HK-2 (cell line): ENCODE measurements around the gene ELP4.
"Not testable (repeated sequence)": the region's sequence is repeated elsewhere in the genome, so short reads cannot be mapped to it uniquely, and the experiment has no call there.

Source experiments
- DNase-seq: peaks from one replicate; pipeline ENCODE4 v3.0.0-alpha.2; 2018; ENCODE audit not compliant: unreplicated experiment

ELP4 gene

GRCh38 chr11:31555938-31556337, 46.4 kb downstream of the ELP4 start:
- no peak for DNase-seq

DNA sequence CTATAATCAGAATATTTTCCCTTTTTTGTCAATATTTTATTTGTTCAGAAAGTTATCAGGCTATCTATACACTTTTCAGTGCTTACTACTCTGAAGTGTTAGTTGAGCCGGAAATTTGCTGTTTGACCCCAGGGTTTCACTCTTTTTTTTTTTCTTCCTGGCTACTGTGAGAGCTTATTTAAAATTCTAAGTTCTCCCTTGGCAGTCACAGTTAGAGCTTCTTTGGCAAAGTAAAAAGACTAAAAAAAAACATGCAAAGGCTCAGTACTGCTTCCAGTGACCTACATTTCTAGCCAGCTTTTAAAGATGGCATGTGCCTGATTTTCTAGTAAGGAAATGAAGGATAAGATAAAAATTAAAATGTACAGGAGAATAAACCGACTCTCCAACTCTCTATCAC, 48.4 kb downstream of the ELP4 start:
- DNase-seq, result no peak

GRCh38 chr11:31560842-31561476, 51.4 kb downstream of the ELP4 start:
- no peak for DNase-seq

- not testable (repeated sequence) for DNase-seq
Observed at GRCh38 chr11:31564517-31564916, 55.0 kb downstream of the ELP4 start.

DNA sequence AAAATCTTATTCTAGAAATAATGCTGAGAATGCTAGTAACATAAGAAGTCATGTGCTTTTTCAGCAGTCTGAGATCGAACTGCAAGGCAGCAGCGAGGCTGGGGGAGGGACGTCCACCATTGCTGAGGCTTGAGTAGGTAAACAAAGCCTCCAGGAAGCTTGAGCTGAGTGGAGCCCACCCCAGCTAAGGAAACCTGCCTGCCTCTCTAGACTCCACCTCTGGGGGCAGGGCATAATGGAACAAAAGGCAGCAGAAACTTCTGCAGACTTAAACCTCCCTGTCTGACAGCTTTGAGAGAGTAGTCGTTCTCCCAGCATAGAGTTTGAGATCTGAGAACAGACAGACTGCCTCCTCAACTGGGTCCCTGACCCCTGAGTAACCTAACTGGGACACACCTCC, 64.6 kb downstream of the ELP4 start:
- DNase-seq, result not testable (repeated sequence)

DNA sequence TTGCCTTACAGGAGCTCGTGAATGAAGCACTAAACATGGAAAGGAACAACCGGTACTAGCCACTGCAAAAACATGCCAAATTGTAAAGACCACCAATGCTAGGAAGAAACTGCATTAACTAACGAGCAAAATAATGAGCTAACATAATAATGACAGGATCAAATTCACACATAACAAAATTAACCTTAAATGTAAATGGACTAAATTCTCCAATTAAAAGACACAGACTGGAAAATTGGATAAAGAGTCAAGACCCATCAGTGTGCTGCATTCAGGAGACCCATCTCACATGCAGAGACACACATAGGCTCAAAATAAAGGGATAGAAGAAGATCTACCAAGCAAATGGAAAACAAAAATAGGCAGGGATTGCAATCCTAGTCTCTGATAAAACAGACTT, 66.2 kb downstream of the ELP4 start:
- DNase-seq, result not testable (repeated sequence)

DNA sequence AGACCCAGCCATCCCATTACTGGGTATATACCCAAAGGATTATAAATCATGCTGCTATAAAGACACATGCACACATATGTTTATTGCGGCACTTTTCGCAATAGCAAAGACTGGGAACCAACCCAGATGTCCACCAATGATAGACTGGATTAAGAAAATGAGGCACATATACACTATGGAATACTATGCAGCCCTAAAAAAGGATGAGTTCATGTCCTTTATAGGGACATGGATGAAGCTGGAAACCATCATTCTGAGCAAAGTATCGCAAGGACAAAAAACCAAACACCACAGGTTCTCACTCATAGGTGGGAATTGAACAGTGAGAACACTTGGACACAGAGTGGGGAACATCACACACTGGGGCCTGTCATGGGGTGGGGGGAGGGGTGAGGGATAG, 69.8 kb downstream of the ELP4 start:
- not testable (repeated sequence) for DNase-seq

DNA sequence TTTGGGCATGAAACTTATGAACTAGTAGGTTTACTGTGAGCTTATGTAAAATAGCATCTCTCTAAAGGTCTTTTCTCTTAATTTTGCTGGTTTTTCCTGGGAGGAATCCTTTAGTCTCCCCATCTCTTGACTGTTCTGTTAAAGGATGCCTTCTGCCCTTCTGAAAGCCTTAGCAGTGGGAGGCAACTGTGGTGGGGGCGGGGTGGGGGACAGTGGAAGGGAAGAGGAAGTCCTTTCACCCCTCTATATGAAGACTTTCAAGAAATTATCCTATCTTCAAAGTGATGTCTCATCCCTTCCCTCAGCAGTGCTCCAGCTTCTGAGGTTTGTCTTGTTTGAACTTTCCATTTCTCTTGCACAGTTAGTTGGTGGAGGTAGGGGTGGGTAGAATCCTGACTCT, 73.1 kb downstream of the ELP4 start:
- DNase-seq, result no peak

DNA sequence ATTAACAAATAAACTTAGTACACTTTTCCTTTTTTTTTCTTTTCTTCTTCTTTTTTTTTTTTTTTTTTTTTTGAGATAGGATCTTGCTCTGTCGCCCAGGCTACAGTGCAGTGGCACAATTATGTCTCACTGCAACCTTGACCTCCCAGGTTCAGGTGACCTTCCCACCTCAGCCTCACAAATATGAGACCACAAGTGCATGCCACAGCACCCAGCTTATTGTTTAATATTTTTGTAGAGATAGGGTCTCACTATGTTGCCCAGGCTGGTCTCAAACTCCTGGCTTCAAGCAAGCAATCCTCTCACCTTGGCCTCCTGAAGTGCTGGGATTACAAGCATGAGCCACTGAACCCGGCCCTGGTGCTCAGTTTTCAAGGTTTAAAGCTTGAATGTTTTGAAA, 88.9 kb downstream of the ELP4 start:
- no peak for DNase-seq

GRCh38 chr11:31601635-31602282, 92.2 kb downstream of the ELP4 start:
- no peak for DNase-seq

GRCh38 chr11:31606893-31607292, 97.3 kb downstream of the ELP4 start:
- no peak for DNase-seq

DNA sequence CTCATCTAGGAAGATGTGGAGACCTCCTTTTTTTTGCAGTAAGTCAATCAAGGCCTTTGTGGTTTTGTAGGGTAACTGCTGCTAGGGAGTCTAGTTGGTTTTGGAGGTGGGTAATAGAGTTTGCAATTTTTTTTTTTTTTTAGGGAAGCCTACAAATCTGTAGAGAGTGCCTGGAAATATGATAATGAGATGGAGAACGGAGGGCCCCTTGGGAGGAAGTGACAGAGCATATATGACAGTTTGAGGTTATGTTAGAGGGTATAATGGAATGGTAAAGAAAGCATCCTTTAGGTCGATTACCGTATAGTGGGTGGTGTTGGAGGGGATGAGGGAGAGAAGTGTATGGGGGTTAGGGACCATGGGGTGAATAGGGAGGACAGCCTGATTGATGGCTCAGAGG, 98.3 kb downstream of the ELP4 start:
- DNase-seq, result no peak

DNA sequence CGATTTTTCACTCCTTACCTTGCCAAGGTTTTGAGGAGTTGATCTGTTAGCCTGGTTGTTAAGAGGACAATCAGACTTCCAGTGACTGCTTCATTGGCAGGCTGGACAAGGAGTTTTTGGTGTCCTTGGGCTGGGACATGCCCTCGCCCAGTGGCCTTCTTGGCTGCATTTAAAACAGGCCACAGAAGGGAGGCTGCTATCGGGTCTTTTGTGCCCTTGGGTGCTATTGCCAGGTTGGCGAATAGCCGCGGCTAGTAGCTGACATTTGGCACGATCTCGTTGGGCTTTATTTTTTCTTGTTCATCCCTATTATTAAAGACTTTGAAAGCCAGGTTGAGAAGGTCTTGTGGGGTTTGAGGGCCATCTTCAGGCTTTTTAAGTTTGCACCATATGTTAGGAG, 99.4 kb downstream of the ELP4 start:
- no peak for DNase-seq

DNA sequence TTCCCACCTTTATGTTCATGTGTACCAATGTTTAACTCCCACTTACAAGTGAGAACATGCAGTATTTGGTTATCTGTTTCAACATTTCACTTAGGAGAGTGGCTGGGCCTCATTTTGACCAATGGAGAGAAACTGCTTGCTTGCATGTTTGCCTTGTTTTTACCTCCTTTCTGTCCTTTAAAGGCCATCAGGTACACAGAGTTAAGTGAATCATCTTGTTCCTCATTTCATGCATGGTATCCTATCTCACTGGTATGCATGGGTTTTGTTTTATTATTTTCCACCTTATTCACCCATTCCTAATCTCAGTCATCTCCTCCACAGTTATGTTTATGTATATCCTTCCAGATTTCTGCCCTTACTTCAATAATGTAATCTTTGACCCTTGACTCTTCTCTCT, 101.0 kb downstream of the ELP4 start:
- no peak for DNase-seq

GRCh38 chr11:31617246-31617645, 107.7 kb downstream of the ELP4 start:
- no peak for DNase-seq

- DNase-seq, result no peak
Observed at GRCh38 chr11:31619980-31620379, 110.4 kb downstream of the ELP4 start.

DNA sequence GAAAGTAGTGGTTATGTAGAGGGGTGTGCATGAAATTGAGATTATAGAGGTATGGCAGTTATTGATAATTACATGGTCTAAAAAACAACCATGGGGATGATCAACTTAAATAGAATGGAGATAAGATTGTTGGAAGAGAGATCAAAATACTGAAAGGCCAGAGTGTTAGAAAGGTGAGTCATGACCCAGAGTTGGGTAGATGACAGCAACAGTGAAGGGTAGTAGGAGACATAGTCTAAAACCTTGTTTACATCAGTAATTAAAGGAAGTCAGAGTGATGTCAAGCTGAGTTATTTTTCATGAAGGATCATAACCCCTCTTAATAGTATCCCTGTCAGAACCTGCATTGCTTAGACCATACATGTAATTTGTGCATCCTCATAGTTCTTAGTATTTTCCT, 110.9 kb downstream of the ELP4 start:
- DNase-seq, result no peak

- no peak for DNase-seq
Observed at GRCh38 chr11:31625868-31626267, 116.3 kb downstream of the ELP4 start.

GRCh38 chr11:31628111-31628510, 118.5 kb downstream of the ELP4 start:
- DNase-seq, result no peak

GRCh38 chr11:31636983-31637382, 127.4 kb downstream of the ELP4 start:
- DNase-seq, result no peak

DNA sequence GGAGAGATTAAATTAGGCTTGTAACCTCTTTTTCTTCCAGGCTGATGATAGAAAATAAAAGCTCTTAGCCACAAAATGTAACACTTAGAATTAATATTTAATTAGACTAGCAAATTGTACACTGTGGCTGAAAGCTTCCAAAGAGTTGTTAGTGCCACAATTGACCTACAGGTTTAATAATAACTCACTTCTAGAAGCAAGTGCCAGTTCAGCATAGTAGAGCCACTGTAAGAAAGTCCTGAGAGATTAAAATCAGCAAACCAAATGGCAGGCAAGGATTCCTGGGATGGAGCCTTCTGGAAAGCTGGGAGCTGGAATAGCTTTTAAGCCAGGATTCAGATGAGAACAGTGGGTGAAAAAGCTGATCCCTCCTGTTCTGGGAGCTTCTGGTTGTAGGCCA, 131.0 kb downstream of the ELP4 start:
- DNase-seq, result no peak

DNA sequence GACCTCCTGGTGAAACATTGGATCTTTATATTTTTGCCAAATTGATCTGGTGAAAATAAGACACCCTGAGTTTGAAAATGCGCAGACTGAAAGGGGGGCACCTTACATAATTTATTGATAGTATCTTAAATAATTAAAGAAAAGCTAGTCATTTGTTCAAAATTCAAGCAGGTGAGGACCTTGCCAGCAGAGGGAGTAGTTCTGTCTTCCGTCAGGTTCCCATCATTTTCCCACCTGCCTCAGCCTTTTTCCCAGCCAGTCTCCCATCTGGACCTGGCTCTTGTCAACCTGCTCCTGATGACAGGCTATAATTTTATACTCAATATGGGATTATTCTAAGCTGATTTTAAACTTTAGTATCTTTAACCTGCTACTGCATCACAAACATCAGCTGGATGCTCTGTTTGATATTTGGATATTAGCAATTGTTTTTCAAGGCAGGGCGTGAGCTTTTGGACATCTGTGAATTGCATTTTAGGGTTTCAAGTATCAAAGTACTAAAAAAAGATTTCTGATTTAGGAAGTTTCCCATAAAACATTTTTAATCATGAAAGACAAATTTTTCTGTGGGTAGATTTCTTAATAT, 132.0 kb downstream of the ELP4 start:
- no peak for DNase-seq

- no peak for DNase-seq
Observed at GRCh38 chr11:31643857-31644256, 134.3 kb downstream of the ELP4 start.

- DNase-seq, result peak; percentile 51
Observed at GRCh38 chr11:31645747-31646146, 136.2 kb downstream of the ELP4 start.
